ENCODE results near the gene MYOM1.

Gene MYOM1

GRCh38 chr18:3216987-3217386 is 2.8 kb downstream of the MYOM1 start:
- no peak for TF ChIP-seq CTCF (IDR thresholded peaks at IDR 0.05; ENCODE audit: control extremely low read depth, extremely low read depth, low read depth, missing control alignments)
- ChIA-PET CTCF (interaction anchor here (1.0 to 1.8 kb wide), 3 partner anchors 9 to 24 kb away, joined by 3 to 6 read pairs (median 4); no protein-coding TSS in a partner anchor), POLR2A (no interaction called here)
- no peak for DNase-seq (ENCODE audit: extremely low spot score)

GRCh38 chr18:3214855-3215637 is 4.7 kb downstream of the MYOM1 start:
- ChIA-PET CTCF (interaction anchor here (1.5 to 2.1 kb wide), 3 partner anchors 9 to 88 kb away, joined by 3 to 4 read pairs (median 4); no protein-coding TSS in a partner anchor), POLR2A (no interaction called here)
- TF ChIP-seq CTCF (IDR thresholded peaks at IDR 0.05; ENCODE audit: control extremely low read depth, extremely low read depth, low read depth, missing control alignments): no peak

GRCh38 chr18:3213300-3214059 is 6.3 kb downstream of the MYOM1 start:
- TF ChIP-seq CTCF (IDR thresholded peaks at IDR 0.05; ENCODE audit: control extremely low read depth, extremely low read depth, low read depth, missing control alignments): no peak
- CTCF ChIA-PET: interaction anchor here (1.1 to 3.2 kb wide), 5 partner anchors 8 to 86 kb away, joined by 3 to 13 read pairs (median 3); no protein-coding TSS in a partner anchor
- POLR2A ChIA-PET: no interaction called here
- DNase-seq (ENCODE audit: extremely low spot score): no peak

More at GRCh38 chr18:3214855-3215637, 4.7 kb downstream of the MYOM1 start:
- DNase-seq (ENCODE audit: extremely low spot score): no peak

GRCh38 chr18:3212657-3213056 is 7.1 kb downstream of the MYOM1 start:
- CTCF ChIA-PET: interaction anchor here (1.1 to 3.2 kb wide), 3 partner anchors 9 to 27 kb away, joined by 3 to 13 read pairs (median 3); no protein-coding TSS in a partner anchor
- POLR2A ChIA-PET: no interaction called here
- no peak for TF ChIP-seq CTCF (IDR thresholded peaks at IDR 0.05; ENCODE audit: control extremely low read depth, extremely low read depth, low read depth, missing control alignments)
- no peak for DNase-seq (ENCODE audit: extremely low spot score)

- ChIA-PET POLR2A (no interaction called here), CTCF (interaction anchor here (1.5 to 3.2 kb wide), 3 partner anchors 10 to 37 kb away, joined by 3 to 13 read pairs (median 7); no protein-coding TSS in a partner anchor)
- TF ChIP-seq CTCF (IDR thresholded peaks at IDR 0.05; ENCODE audit: control extremely low read depth, extremely low read depth, low read depth, missing control alignments): no peak
- DNase-seq (ENCODE audit: extremely low spot score): no peak
Observed at GRCh38 chr18:3211236-3211992, 8.4 kb downstream of the MYOM1 start.
